H1 (cell line): ENCODE data around the gene RPTOR. TPM values are rescaled to one million over a fixed set of nuclear protein-coding genes. Genes with fewer than 3 reads are reported as not detected.

Experiments used
- CTCF ChIA-PET: fragments of 300-600 bp; sonication (Branson Sonifier 250); formaldehyde crosslinking; loops from one replicate; lab custom pipeline; 2021; ENCODE audit not compliant: partially characterized antibody; lab: Charles Lee
- POLR2A ChIA-PET: fragments of 300-600 bp; sonication (Branson Sonifier 250); formaldehyde crosslinking; loops from one replicate; lab custom pipeline; 2021; ENCODE audit warnings: inconsistent platforms; ENCODE audit not compliant: partially characterized antibody; lab: Charles Lee
- DNase-seq, 2 experiments: peaks; one replicate each; pipeline versions ENCODE4 v3.0.0 to v3.0.0-alpha.2; 2010 to 2022; ENCODE audit warnings: low spot score in 2 of 2, low read depth in 1 of 2, mixed read lengths in 1 of 2
- FAIRE-seq: peaks from 2 replicates; lab custom pipeline; 2011; peaks lifted over from hg19 to GRCh38; lab: Jason Lieb, UNC
- H2AFZ ChIP-seq: 2 replicates; pipeline ENCODE4 v1.8.1; 2012; ENCODE audit warnings: low read length, inconsistent platforms
- H2AK5ac ChIP-seq: 2 replicates; pipeline ENCODE4 v1.6.1; 2013; ENCODE audit warnings: low read depth, low read length
- H2BK120ac ChIP-seq: replicated peaks from 2 replicates; pipeline ENCODE3; 2013; ENCODE audit warnings: low read depth, low read length, inconsistent platforms
- H2BK12ac ChIP-seq: 2 replicates; pipeline ENCODE4 v1.6.1; 2013; ENCODE audit warnings: low read depth, low read length
- H2BK15ac ChIP-seq: 2 replicates; pipeline ENCODE4 v1.6.1; 2013; ENCODE audit warnings: low read length
- H2BK20ac ChIP-seq: 2 replicates; pipeline ENCODE4 v1.6.1; 2013; ENCODE audit warnings: low read length
- H2BK5ac ChIP-seq: 2 replicates; pipeline ENCODE4 v1.6.1; 2013; ENCODE audit warnings: low read depth, low read length
- H3K14ac ChIP-seq: 2 replicates; pipeline ENCODE4 v1.6.1; 2013; ENCODE audit warnings: inconsistent platforms; ENCODE audit not compliant: insufficient read length
- H3K18ac ChIP-seq: 2 replicates; pipeline ENCODE4 v1.6.1; 2013; ENCODE audit warnings: low read length; ENCODE audit errors: extremely low read depth
- H3K23ac ChIP-seq: 2 replicates; pipeline ENCODE4 v1.6.1; 2013; ENCODE audit warnings: inconsistent platforms; ENCODE audit not compliant: insufficient read length
- H3K23me2 ChIP-seq: 2 replicates; pipeline ENCODE4 v1.6.1; 2013; ENCODE audit warnings: low read depth, low read length
- H3K27ac ChIP-seq: 2 replicates; pipeline ENCODE4 v1.6.1; 2011; ENCODE audit warnings: low read depth, low read length, inconsistent platforms
- H3K27me3 ChIP-seq, 4 experiments: replicated peaks in 1 of 4; 1 replicate in 1 of 4; 2 replicates in 3 of 4; pipeline versions ENCODE4 v1.6.1 to v1.8.1; 2011 to 2013; ENCODE audit warnings: low read length in 3 of 4, mild to moderate bottlenecking in 3 of 4, inconsistent platforms in 2 of 4, mixed read lengths in 2 of 4, moderate library complexity in 1 of 4; ENCODE audit not compliant: control insufficient read depth in 3 of 4, insufficient read depth in 3 of 4; ENCODE audit errors: extremely low read depth in 1 of 4
- H3K36me3 ChIP-seq, 4 experiments: 2 replicates each; pipeline versions ENCODE4 v1.6.1 to v1.8.1; 2011 to 2013; ENCODE audit warnings: mild to moderate bottlenecking in 4 of 4, low read length in 3 of 4, moderate library complexity in 2 of 4, control low read depth in 1 of 4, inconsistent platforms in 1 of 4; ENCODE audit not compliant: insufficient read depth in 4 of 4, control insufficient read depth in 2 of 4
- H3K4ac ChIP-seq: replicated peaks from 2 replicates; pipeline ENCODE3; 2013; ENCODE audit warnings: low read length, low read depth, mixed read lengths, inconsistent platforms; ENCODE audit not compliant: insufficient read length
- H3K4me1 ChIP-seq, 4 experiments: replicated peaks in 1 of 4; 1 replicate in 1 of 4; 2 replicates in 3 of 4; pipeline versions ENCODE4 v1.6.1 to v1.8.1; 2011 to 2013; ENCODE audit warnings: low read length in 3 of 4, inconsistent platforms in 2 of 4, mixed read lengths in 1 of 4; ENCODE audit not compliant: insufficient read depth in 4 of 4, control insufficient read depth in 3 of 4
- H3K4me2 ChIP-seq, 2 experiments: 2 replicates each; pipeline versions ENCODE4 v1.6.1 to v1.8.1; 2011 to 2013; ENCODE audit warnings: low read depth in 2 of 2, low read length in 2 of 2, control low read depth in 1 of 2, inconsistent platforms in 1 of 2, mild to moderate bottlenecking in 1 of 2; ENCODE audit not compliant: insufficient read depth in 1 of 2
- H3K4me3 ChIP-seq, 4 experiments: fragments of 200-600, 300-600 bp in 1 of 4; sonication (generic), shearing (Covaris generic), sonication (Bioruptor Twin) in 1 of 4; 2 replicates each; pipeline versions ENCODE4 v1.5.1 to v1.8.1; 2011 to 2016; ENCODE audit warnings: low read length in 4 of 4, low read depth in 3 of 4, control low read depth in 2 of 4, inconsistent platforms in 2 of 4, mild to moderate bottlenecking in 2 of 4, mixed read lengths in 1 of 4, moderate library complexity in 1 of 4; ENCODE audit not compliant: insufficient read depth in 2 of 4; ENCODE audit errors: extremely low read depth in 1 of 4
- H3K56ac ChIP-seq: replicated peaks from 2 replicates; pipeline ENCODE3; 2013; ENCODE audit warnings: low read depth, mild to moderate bottlenecking, mixed read lengths, low read length, inconsistent platforms; ENCODE audit not compliant: insufficient read length
- H3K79me1 ChIP-seq: 2 replicates; pipeline ENCODE4 v1.6.1; 2013; ENCODE audit warnings: low read depth, low read length, control low read depth
- H3K79me2 ChIP-seq, 2 experiments: 2 replicates each; pipeline versions ENCODE4 v1.6.1 to v1.8.1; 2012 to 2013; ENCODE audit warnings: low read length in 2 of 2, mild to moderate bottlenecking in 2 of 2, inconsistent platforms in 1 of 2; ENCODE audit not compliant: insufficient read depth in 2 of 2, control insufficient read depth in 1 of 2
- H3K9ac ChIP-seq, 4 experiments: replicated peaks in 1 of 4; 1 replicate in 1 of 4; 2 replicates in 3 of 4; pipeline versions ENCODE4 v1.6.1 to v1.8.1; 2011 to 2013; ENCODE audit warnings: low read depth in 3 of 4, low read length in 3 of 4, control low read depth in 2 of 4, mild to moderate bottlenecking in 2 of 4, moderate library complexity in 2 of 4, inconsistent platforms in 1 of 4; ENCODE audit errors: extremely low read depth in 1 of 4
- H3K9me3 ChIP-seq, 2 experiments: 2 replicates each; pipeline versions ENCODE4 v1.6.1 to v1.8.1; 2012 to 2013; ENCODE audit warnings: mild to moderate bottlenecking in 2 of 2, moderate library complexity in 2 of 2, control low read depth in 1 of 2, inconsistent platforms in 1 of 2, low read depth in 1 of 2, low read length in 1 of 2, mixed read lengths in 1 of 2; ENCODE audit not compliant: insufficient read depth in 2 of 2
- H4K20me1 ChIP-seq, 2 experiments: replicated peaks in 1 of 2; 2 replicates each; pipeline versions ENCODE3 to v1.8.1; 2011 to 2013; ENCODE audit warnings: inconsistent platforms in 2 of 2, low read length in 2 of 2, mild to moderate bottlenecking in 1 of 2; ENCODE audit not compliant: insufficient read depth in 2 of 2, control insufficient read depth in 1 of 2
- H4K5ac ChIP-seq: 2 replicates; pipeline ENCODE4 v1.6.1; 2013; ENCODE audit warnings: low read length, low read depth, mixed read lengths, inconsistent platforms; ENCODE audit not compliant: insufficient read length
- H4K8ac ChIP-seq: 2 replicates; pipeline ENCODE4 v1.8.0; 2013; ENCODE audit warnings: mild to moderate bottlenecking, moderate library complexity, low read length, inconsistent platforms; ENCODE audit not compliant: insufficient read depth; ENCODE audit errors: extremely low read depth
- H4K91ac ChIP-seq: replicated peaks from 2 replicates; pipeline ENCODE3; 2013; ENCODE audit warnings: low read length, mixed read lengths, inconsistent platforms; ENCODE audit not compliant: insufficient read length
- BCL11A ChIP-seq, 2 experiments: IDR thresholded peaks; one replicate each; pipeline ENCODE4 v1.6.1; 2011; ENCODE audit warnings: low read depth in 2 of 2, low read length in 2 of 2, mild to moderate bottlenecking in 2 of 2
- POU5F1 ChIP-seq: IDR thresholded peaks from 2 replicates; pipeline ENCODE4 v1.6.1; 2011; ENCODE audit warnings: low read depth, mild to moderate bottlenecking, low read length, moderate library complexity
- RAD21 ChIP-seq, 2 experiments: IDR thresholded peaks in 1 of 2; conservative IDR thresholded peaks in 1 of 2; 2 replicates each; pipeline ENCODE4 v1.6.1; 2011; ENCODE audit warnings: low read depth in 2 of 2, low read length in 2 of 2, improper control_type of control experiment in 1 of 2, inconsistent platforms in 1 of 2, mild to moderate bottlenecking in 1 of 2, moderate library complexity in 1 of 2
- RFX5 ChIP-seq: IDR thresholded peaks from 2 replicates; pipeline ENCODE4 v1.6.1; 2011; ENCODE audit warnings: low read depth, low read length, improper control_type of control experiment, borderline replicate concordance
- SAP30 ChIP-seq: fragments of 300-600 bp; sonication (generic); IDR thresholded peaks from 2 replicates; pipeline ENCODE4 v1.7.1; 2012; ENCODE audit warnings: low read length, moderate library complexity, mild to moderate bottlenecking, inconsistent platforms; ENCODE audit not compliant: insufficient read depth, insufficient replicate concordance
- ZNF274 ChIP-seq: IDR thresholded peaks from 2 replicates; pipeline ENCODE4 v1.7.0; 2012; ENCODE audit warnings: low read length, borderline replicate concordance; ENCODE audit errors: extremely low read depth
- WGBS, 2 experiments: shearing (Covaris generic) in 1 of 2; methylation state at CpG; one replicate each; pipeline versions ENCODE4 v1.1.6 to v1.1.7; 2013 to 2015; ENCODE audit warnings: low lambda C conversion rate in 2 of 2, mixed read lengths in 2 of 2, inconsistent platforms in 1 of 2, low coverage in 1 of 2, missing lambda C conversion rate in 1 of 2; ENCODE audit not compliant: insufficient replicate concordance in 2 of 2, insufficient coverage in 1 of 2, insufficient read length in 1 of 2; ENCODE audit errors: extremely low coverage in 1 of 2, missing lambda C conversion rate in 1 of 2; 5-methylcytosine and 5-hydroxymethylcytosine counted together
- polyA plus RNA-seq, 7 experiments: library from polyadenylated mRNA; depleted of rRNA in 3 of 7; stranded (reverse) in 5 of 7; unstranded in 2 of 7; fragments of >200 nt in 5 of 7; fragments of 200-250 nt in 2 of 7; gene quantifications; 1 replicate in 5 of 7; 2 replicates in 1 of 7; 4 replicates in 1 of 7; pipeline versions ENCODE4 v1.2.1 to v1.2.3, GENCODE V29; 2011 to 2013; ENCODE audit warnings: missing spikeins in 2 of 7, mixed read lengths in 2 of 7
- total RNA-seq: library from RNA; stranded (reverse); fragmentation: NEBNext Ultra II Directional; extraction: Animal tissue kit (Norgen Biotek cat#: 25700); gene quantifications from 2 replicates; pipeline ENCODE4 v1.2.1, GENCODE V29; 2021

Gene RPTOR
- total and polyA plus RNA-seq, 2 of the 8 experiments (the other 6 are each of a cell fraction or from before 2014, with no cell fraction given): 6.9 to 28.7 TPM

DNA sequence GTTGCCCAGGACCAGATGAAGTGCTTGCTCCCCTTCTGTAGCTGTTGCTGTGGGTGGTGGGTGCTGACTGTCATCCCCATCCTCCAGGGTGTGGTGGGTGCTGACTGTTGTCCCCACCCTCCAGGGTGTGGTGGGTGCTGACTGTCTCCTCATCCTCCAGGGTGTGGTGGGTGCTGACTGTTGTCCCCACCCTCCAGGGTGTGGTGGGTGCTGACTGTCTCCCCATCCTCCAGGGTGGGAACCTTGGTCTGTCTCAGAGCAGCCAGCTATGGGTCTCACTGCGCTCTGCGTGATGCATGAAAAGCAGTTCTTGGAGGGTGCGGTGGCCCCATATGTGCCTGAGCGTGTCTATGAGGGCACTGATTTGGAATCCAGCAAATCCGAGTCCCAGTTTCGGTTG is 163.8 kb downstream of the RPTOR start:
- no peak overlapping the region for H3K4ac ChIP-seq
- no peak for FAIRE-seq
- H3K9me3 ChIP-seq: no peaks in the 10 kb centered on the region
- TF ChIP-seq ZNF274 (no peak), RFX5 (no peak), BCL11A (IDR thresholded peaks at IDR 0.05; ENCODE audit: low read depth in 2 of 2, low read length in 2 of 2) (no peak), POU5F1 (no peak), RAD21 (IDR thresholded peaks at IDR 0.05 in 1 of 2, conservative IDR thresholded peaks at IDR 0.05 in 1 of 2; ENCODE audit: low read depth in 2 of 2, low read length in 2 of 2) (no peak), SAP30 (no peak)
- no peak overlapping the region; the same call in 1 of the 2 replicates for H3K18ac ChIP-seq
- 71% methylated on average over 6 of the region's 6 CpGs; no CpG with 5 or more reads in 1 of the 2 experiments for WGBS, 2 experiments
- no peak overlapping the region for H4K8ac ChIP-seq
- H4K91ac ChIP-seq: no peak overlapping the region
- H2AFZ ChIP-seq: no peak overlapping the region
- H3K4me1 ChIP-seq: peaks cover 3 to 20% (median 4%) of the 10 kb centered on the region in 4 experiments
- H3K27me3 ChIP-seq: no peaks in the 10 kb centered on the region
- H3K9ac ChIP-seq: no peak overlapping the region
- H2BK15ac ChIP-seq: no peak overlapping the region
- no peak overlapping the region for H3K4me2 ChIP-seq
- no peak for DNase-seq
- H2BK20ac ChIP-seq: no peak overlapping the region
- H2BK12ac ChIP-seq: no peak overlapping the region
- ChIA-PET CTCF (interaction anchor here (0.7 to 1.1 kb wide), 2 partner anchors 132 to 236 kb away, joined by 3 read pairs; no protein-coding TSS in a partner anchor), POLR2A (no interaction called here)
- H4K5ac ChIP-seq: no peak overlapping the region
- H2BK120ac ChIP-seq: no peak overlapping the region
- H3K36me3 ChIP-seq: no peaks in the 10 kb centered on the region
- no peak overlapping the region for H3K56ac ChIP-seq
- H3K27ac ChIP-seq: no peak overlapping the region
- no peaks in the 10 kb centered on the region for H3K23me2 ChIP-seq
- no peak overlapping the region for H3K23ac ChIP-seq
- no peak overlapping the region for H3K4me3 ChIP-seq
- H3K14ac ChIP-seq: no peak overlapping the region
- 0 out of 2 replicates have a peak overlapping the region, but pooled peaks have one; percentile 9 for H2BK5ac ChIP-seq
- peaks cover 0 to 6% of the 10 kb centered on the region in 2 experiments for H4K20me1 ChIP-seq
- H3K79me1 ChIP-seq: peaks cover 8% of the 10 kb centered on the region; the same call in 1 of the 2 replicates
- H3K79me2 ChIP-seq: peaks cover 0 to 11% of the 10 kb centered on the region in 2 experiments; a peak in 2 of 4 replicates
- no peak overlapping the region for H2AK5ac ChIP-seq
